Natural killer cell (primary cell): Measurements from ENCODE around the gene KXD1. TPM values are rescaled to one million over a fixed set of nuclear protein-coding genes. Genes with fewer than 3 reads are reported as not detected.

Experiments used
- ATAC-seq, 3 donors: fragments of 150-1000 bp in 2 of 3; fragments of 200-7000 bp in 1 of 3; cut with Tn5 transposase; 1 replicate in 1 of 3; 2 replicates in 2 of 3; pipeline ENCODE4 v1.10.0; 2021; ENCODE audit warnings: mild to moderate bottlenecking in 2 of 3, moderate library complexity in 2 of 3
- DNase-seq, 2 donors: peaks; one replicate each; pipeline versions ENCODE4 v3.0.0 to v3.0.0-alpha.2; 2013 to 2021; ENCODE audit warnings: mixed read lengths in 1 of 2
- H3K27ac ChIP-seq: one replicate; pipeline ENCODE4 v1.5.1; 2013; ENCODE audit warnings: mild to moderate bottlenecking, low read length
- H3K27me3 ChIP-seq: one replicate; pipeline ENCODE4 v1.6.1; 2013; ENCODE audit warnings: low read length; ENCODE audit not compliant: control insufficient read depth, insufficient read depth
- H3K36me3 ChIP-seq: one replicate; pipeline ENCODE4 v1.6.1; 2013; ENCODE audit warnings: low read length; ENCODE audit not compliant: control insufficient read depth, insufficient read depth
- H3K4me1 ChIP-seq: one replicate; pipeline ENCODE4 v1.6.1; 2013; ENCODE audit warnings: low read length; ENCODE audit not compliant: control insufficient read depth, insufficient read depth
- H3K4me3 ChIP-seq: one replicate; pipeline ENCODE4 v1.5.1; 2013; ENCODE audit warnings: low read length
- H3K9me3 ChIP-seq: one replicate; pipeline ENCODE4 v1.6.1; 2013; ENCODE audit warnings: low read length; ENCODE audit not compliant: control insufficient read depth, insufficient read depth
- H3K27ac Mint-ChIP-seq, 2 donors: one replicate each; pipeline ENCODE4 v1.8.0; 2022; ENCODE audit warnings: mild to moderate bottlenecking in 2 of 2, mixed read lengths in 2 of 2, moderate library complexity in 1 of 2
- H3K27me3 Mint-ChIP-seq, 2 donors: one replicate each; pipeline ENCODE4 v1.8.0; 2022; ENCODE audit warnings: low read depth in 2 of 2, mixed read lengths in 2 of 2
- H3K36me3 Mint-ChIP-seq: one replicate; pipeline ENCODE4 v1.8.0; 2022; ENCODE audit warnings: mixed read lengths
- H3K4me1 Mint-ChIP-seq, 2 donors: one replicate each; pipeline ENCODE4 v1.8.0; 2022; ENCODE audit warnings: mixed read lengths in 2 of 2
- H3K4me3 Mint-ChIP-seq: one replicate; pipeline ENCODE4 v1.8.0; 2022; ENCODE audit warnings: mild to moderate bottlenecking, moderate library complexity, mixed read lengths
- H3K9me3 Mint-ChIP-seq, 2 donors: one replicate each; pipeline ENCODE4 v1.8.0; 2022; ENCODE audit warnings: mixed read lengths in 2 of 2
- WGBS: methylation state at CpG from one replicate; pipeline ENCODE4 v1.1.7; 2013; ENCODE audit warnings: missing lambda C conversion rate; ENCODE audit not compliant: insufficient coverage; 5-methylcytosine and 5-hydroxymethylcytosine counted together
- intact Hi-C: fragments of 100-400 bp; cut with micrococcal nuclease; formaldehyde crosslinking; loops from one replicate; pipeline ENCODE4 v1.14.2; 2022
- total RNA-seq, 4 donors: library from RNA; stranded (reverse); fragments of 120-200 nt in 1 of 4; gene quantifications; one replicate each; pipeline versions ENCODE4 v1.2.3 to v1.2.4, GENCODE V29; 2013 to 2022
- TF ChIP-seq, protein P1 (sequence below): fragments of 200-600 bp; IDR thresholded peaks from one replicate; pipeline ENCODE4 v1.8.0; 2022; ENCODE audit warnings: antibody characterized with exemption

Gene KXD1
- total RNA-seq, 3 donors from 2014 or later (not counting 1 experiment from before 2014, with no cell fraction given): 83.2 to 88.8 (median 86.9) TPM

DNA sequence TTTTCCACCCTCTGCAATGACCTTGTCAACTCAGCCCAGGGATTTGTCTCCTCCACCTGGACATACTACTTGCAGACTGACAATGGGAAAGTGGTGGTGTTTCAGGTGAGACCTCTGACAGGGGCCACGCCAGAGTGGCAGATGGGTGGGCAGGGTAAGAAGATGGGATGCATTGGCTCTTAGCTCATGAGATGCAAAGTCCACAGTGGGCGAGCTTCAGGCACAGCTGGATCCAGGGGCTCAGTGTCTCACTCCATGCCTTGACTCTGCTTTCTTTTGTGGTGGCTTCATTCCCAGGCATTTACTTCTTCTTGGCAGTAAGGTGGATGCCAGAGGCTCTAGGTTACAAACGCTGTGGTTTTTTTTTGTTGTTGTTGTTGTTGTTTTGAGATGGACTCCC lies 58.4 kb downstream of the KXD1 start:
- ATAC-seq: no peak
- Mint-ChIP-seq H3K27me3 (peaks cover 18 to 39% of the 10 kb centered on the region in 2 donors), H3K27ac (no peak overlapping the region), H3K36me3 (no peaks in the 10 kb centered on the region), H3K4me1 (peaks cover 2 to 21% of the 10 kb centered on the region in 2 donors), H3K4me3 (no peak overlapping the region), H3K9me3 (no peaks in the 10 kb centered on the region)
- no peak overlapping the region for H3K4me3 ChIP-seq
- H3K27me3 ChIP-seq: peaks cover 34% of the 10 kb centered on the region
- H3K27ac ChIP-seq: no peak overlapping the region
- no peak for DNase-seq
- 86% methylated on average over 2 of the region's 3 CpGs for WGBS
- intact Hi-C loops: no loop called here
- peaks cover 19% of the 10 kb centered on the region for H3K4me1 ChIP-seq
- no peaks in the 10 kb centered on the region for H3K36me3 ChIP-seq
- no peaks in the 10 kb centered on the region for H3K9me3 ChIP-seq
- TF ChIP-seq, protein P1, sequence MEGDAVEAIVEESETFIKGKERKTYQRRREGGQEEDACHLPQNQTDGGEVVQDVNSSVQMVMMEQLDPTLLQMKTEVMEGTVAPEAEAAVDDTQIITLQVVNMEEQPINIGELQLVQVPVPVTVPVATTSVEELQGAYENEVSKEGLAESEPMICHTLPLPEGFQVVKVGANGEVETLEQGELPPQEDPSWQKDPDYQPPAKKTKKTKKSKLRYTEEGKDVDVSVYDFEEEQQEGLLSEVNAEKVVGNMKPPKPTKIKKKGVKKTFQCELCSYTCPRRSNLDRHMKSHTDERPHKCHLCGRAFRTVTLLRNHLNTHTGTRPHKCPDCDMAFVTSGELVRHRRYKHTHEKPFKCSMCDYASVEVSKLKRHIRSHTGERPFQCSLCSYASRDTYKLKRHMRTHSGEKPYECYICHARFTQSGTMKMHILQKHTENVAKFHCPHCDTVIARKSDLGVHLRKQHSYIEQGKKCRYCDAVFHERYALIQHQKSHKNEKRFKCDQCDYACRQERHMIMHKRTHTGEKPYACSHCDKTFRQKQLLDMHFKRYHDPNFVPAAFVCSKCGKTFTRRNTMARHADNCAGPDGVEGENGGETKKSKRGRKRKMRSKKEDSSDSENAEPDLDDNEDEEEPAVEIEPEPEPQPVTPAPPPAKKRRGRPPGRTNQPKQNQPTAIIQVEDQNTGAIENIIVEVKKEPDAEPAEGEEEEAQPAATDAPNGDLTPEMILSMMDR: no peak

GRCh38 chr19:18617562-18617961 lies 59.9 kb downstream of the KXD1 start:
- intact Hi-C loops: no loop called here
- no peaks in the 10 kb centered on the region for H3K9me3 Mint-ChIP-seq

GRCh38 chr19:18618236-18618635 lies 60.6 kb downstream of the KXD1 start:
- H3K27ac ChIP-seq: no peak overlapping the region
- no peak overlapping the region for H3K4me3 ChIP-seq
- no peaks in the 10 kb centered on the region for H3K9me3 Mint-ChIP-seq
- intact Hi-C loops: no loop called here
- no peaks in the 10 kb centered on the region for H3K36me3 ChIP-seq
- H3K4me1 ChIP-seq: peaks cover 3% of the 10 kb centered on the region
- H3K27ac Mint-ChIP-seq: no peak overlapping the region
- peaks cover 0 to 8% of the 10 kb centered on the region in 2 donors for H3K4me1 Mint-ChIP-seq
- H3K27me3 ChIP-seq: peaks cover 20% of the 10 kb centered on the region
- H3K9me3 ChIP-seq: no peaks in the 10 kb centered on the region
- WGBS: 96% methylated on average over 12 of the region's 13 CpGs
- H3K4me3 Mint-ChIP-seq: no peak overlapping the region
- ATAC-seq (no peak), DNase-seq (no peak)
- H3K36me3 Mint-ChIP-seq: no peaks in the 10 kb centered on the region
- TF ChIP-seq, protein P1: no peak
- peaks cover 14 to 27% of the 10 kb centered on the region in 2 donors for H3K27me3 Mint-ChIP-seq

More at GRCh38 chr19:18617562-18617961, 59.9 kb downstream of the KXD1 start:
- no peak for DNase-seq
- Mint-ChIP-seq H3K27ac (no peak overlapping the region), H3K36me3 (no peaks in the 10 kb centered on the region), H3K4me3 (no peak overlapping the region), H3K27me3 (peaks cover 14 to 28% of the 10 kb centered on the region in 2 donors), H3K4me1 (peaks cover 0 to 10% of the 10 kb centered on the region in 2 donors)
- Histone ChIP-seq H3K4me1 (peaks cover 7% of the 10 kb centered on the region), H3K27me3 (peaks cover 22% of the 10 kb centered on the region), H3K27ac (no peak overlapping the region), H3K4me3 (no peak overlapping the region), H3K9me3 (no peaks in the 10 kb centered on the region), H3K36me3 (no peaks in the 10 kb centered on the region)
- no peak for ATAC-seq
- TF ChIP-seq, protein P1: no peak

Other genes with a start within 250 kb of the KXD1 start
- 10 to 100 TPM; 42.4 to 60.8 (median 44.8) TPM for gene LSM4, start 234.8 kb upstream of the KXD1 start, total RNA-seq
- 10 to 100 TPM; 69.1 to 73.3 (median 71.0) TPM for gene PGPEP1, start 217.3 kb upstream of the KXD1 start, total RNA-seq
- 1 to 10 TPM in 1 of 3 donors, under 1 TPM in 1, not detected in 1; 0.85 to 1.5 TPM for gene GDF15, start 171.7 kb upstream of the KXD1 start, total RNA-seq
- 10 to 100 TPM in 2 of 3 donors, 1 to 10 TPM in 1; 3.9 to 28.2 (median 12.0) TPM for gene LRRC25, start 160.2 kb upstream of the KXD1 start, total RNA-seq
- gene SSBP4, start 138.5 kb upstream of the KXD1 start, total RNA-seq: 100 to 1,000 TPM; 137 to 169 (median 158) TPM
- gene ISYNA1, start 119.7 kb upstream of the KXD1 start, total RNA-seq: 10 to 100 TPM; 39.7 to 53.6 (median 40.1) TPM
- 10 to 100 TPM; 61.1 to 64.3 (median 63.8) TPM for gene ELL, start 35.8 kb upstream of the KXD1 start, total RNA-seq
- 100 to 1,000 TPM; 149 to 179 (median 162) TPM for gene FKBP8, start 14.3 kb upstream of the KXD1 start, total RNA-seq
- 1,000 to 10,000 TPM; 1,016 to 1,271 (median 1,271) TPM for gene UBA52, start 14.0 kb downstream of the KXD1 start, total RNA-seq
- gene REX1BD, start 30.9 kb downstream of the KXD1 start, total RNA-seq: 10 to 100 TPM; 80.6 to 86.9 (median 85.3) TPM
- not detected for gene CRLF1, start 48.9 kb downstream of the KXD1 start, total RNA-seq
- gene TMEM59L, start 55.0 kb downstream of the KXD1 start, total RNA-seq: not detected
- 10 to 100 TPM in 1 of 3 donors, 1 to 10 TPM in 2; 8.0 to 11.5 (median 9.6) TPM for gene KLHL26, start 79.2 kb downstream of the KXD1 start, total RNA-seq
- 10 to 100 TPM; 14.1 to 17.0 (median 14.3) TPM for gene CRTC1, start 125.8 kb downstream of the KXD1 start, total RNA-seq
- not detected for gene COMP, start 233.4 kb downstream of the KXD1 start, total RNA-seq